ENCODE data around the gene GRXCR1. TPM values are rescaled to one million over a fixed set of nuclear protein-coding genes. Genes with fewer than 3 reads are reported as not detected.

GRXCR1 gene
- total and polyA plus RNA-seq, 2 of the 4 experiments (the other 2 are of a cell fraction), result not detected

DNA sequence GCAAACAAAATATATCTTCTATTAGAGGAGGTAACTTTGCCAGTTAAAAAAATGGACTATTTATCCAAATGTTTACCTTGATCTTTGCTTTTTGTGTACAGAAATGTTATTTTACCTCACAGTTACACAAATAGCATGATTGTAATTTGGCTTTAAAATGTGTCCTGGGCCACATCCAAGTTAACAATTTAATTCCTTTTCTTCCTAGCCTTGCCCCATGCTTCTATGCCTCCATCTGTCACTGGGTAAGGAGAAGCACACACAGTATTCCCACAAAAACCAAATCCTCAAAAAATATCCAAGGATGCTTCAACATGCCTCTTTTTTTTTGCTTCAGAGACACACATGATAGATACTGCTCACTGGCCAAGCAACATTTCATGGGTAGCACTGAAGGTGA lies 30.9 kb downstream of the GRXCR1 start:
- peaks cover 14% of the 10 kb centered on the region for H3K9me3 ChIP-seq (ENCODE audit: control insufficient read depth, insufficient read depth, low read length)
- H2BK120ac ChIP-seq (ENCODE audit: low read depth, low read length), result no peak overlapping the region
- dilution Hi-C loops (cut with HindIII; ENCODE audit: low sequenced_read_pairs, unreplicated experiment), result no loop called here
- H4K91ac ChIP-seq (ENCODE audit: insufficient read depth, low read depth, low read length), result no peak overlapping the region
- intact Hi-C loops (cut with micrococcal nuclease), result no loop called here
- H3K27ac ChIP-seq (ENCODE audit: insufficient read depth, low read length), result no peak overlapping the region
- H2AK9ac ChIP-seq (replicated peaks; ENCODE audit: low read depth, low read length, poor library complexity), result no peak overlapping the region
- no peaks in the 10 kb centered on the region for H3K27me3 ChIP-seq (ENCODE audit: control insufficient read depth, insufficient read depth, low read length)
- no peak for ATAC-seq (ENCODE audit: low read depth)
- DNase-seq, result no peak
- H3K23ac ChIP-seq (ENCODE audit: low read depth, low read length), result no peak overlapping the region
- H3K14ac ChIP-seq (replicated peaks; ENCODE audit: low read depth, low read length), result no peak overlapping the region
- no peak overlapping the region for H4K8ac ChIP-seq (ENCODE audit: low read depth in 2 of 2, low read length in 2 of 2)
- H2BK20ac ChIP-seq (ENCODE audit: low read depth, low read length), result no peak overlapping the region
- TF ChIP-seq, protein P1, sequence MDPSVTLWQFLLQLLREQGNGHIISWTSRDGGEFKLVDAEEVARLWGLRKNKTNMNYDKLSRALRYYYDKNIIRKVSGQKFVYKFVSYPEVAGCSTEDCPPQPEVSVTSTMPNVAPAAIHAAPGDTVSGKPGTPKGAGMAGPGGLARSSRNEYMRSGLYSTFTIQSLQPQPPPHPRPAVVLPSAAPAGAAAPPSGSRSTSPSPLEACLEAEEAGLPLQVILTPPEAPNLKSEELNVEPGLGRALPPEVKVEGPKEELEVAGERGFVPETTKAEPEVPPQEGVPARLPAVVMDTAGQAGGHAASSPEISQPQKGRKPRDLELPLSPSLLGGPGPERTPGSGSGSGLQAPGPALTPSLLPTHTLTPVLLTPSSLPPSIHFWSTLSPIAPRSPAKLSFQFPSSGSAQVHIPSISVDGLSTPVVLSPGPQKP (IDR thresholded peaks at IDR 0.05; ENCODE audit: borderline replicate concordance, low read depth, low read length), result no peak
- no peak for TF ChIP-seq MAFK (IDR thresholded peaks at IDR 0.05; ENCODE audit: low read depth, low read length)
- TF ChIP-seq SMC3 (IDR thresholded peaks at IDR 0.05; ENCODE audit: low read depth, low read length), result no peak
- TF ChIP-seq, protein P2, sequence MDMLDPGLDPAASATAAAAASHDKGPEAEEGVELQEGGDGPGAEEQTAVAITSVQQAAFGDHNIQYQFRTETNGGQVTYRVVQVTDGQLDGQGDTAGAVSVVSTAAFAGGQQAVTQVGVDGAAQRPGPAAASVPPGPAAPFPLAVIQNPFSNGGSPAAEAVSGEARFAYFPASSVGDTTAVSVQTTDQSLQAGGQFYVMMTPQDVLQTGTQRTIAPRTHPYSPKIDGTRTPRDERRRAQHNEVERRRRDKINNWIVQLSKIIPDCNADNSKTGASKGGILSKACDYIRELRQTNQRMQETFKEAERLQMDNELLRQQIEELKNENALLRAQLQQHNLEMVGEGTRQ (IDR thresholded peaks at IDR 0.05; ENCODE audit: low read depth, low read length), result no peak
- no peak for TF ChIP-seq RFX5 (IDR thresholded peaks at IDR 0.05; ENCODE audit: low read depth, low read length)
- TF ChIP-seq CHD1 (IDR thresholded peaks at IDR 0.05; ENCODE audit: low read depth, low read length), result no peak
- TF ChIP-seq FOS (IDR thresholded peaks at IDR 0.05; ENCODE audit: low read depth, low read length), result no peak
- no peak for TF ChIP-seq MXI1 (IDR thresholded peaks at IDR 0.05; ENCODE audit: borderline replicate concordance, low read depth, low read length)
- no peak for TF ChIP-seq POLR2A (IDR thresholded peaks at IDR 0.05; ENCODE audit: low read depth, low read length)
- no peak for TF ChIP-seq MAZ (IDR thresholded peaks at IDR 0.05; ENCODE audit: borderline replicate concordance, low read depth, low read length)
- TF ChIP-seq, protein P3, sequence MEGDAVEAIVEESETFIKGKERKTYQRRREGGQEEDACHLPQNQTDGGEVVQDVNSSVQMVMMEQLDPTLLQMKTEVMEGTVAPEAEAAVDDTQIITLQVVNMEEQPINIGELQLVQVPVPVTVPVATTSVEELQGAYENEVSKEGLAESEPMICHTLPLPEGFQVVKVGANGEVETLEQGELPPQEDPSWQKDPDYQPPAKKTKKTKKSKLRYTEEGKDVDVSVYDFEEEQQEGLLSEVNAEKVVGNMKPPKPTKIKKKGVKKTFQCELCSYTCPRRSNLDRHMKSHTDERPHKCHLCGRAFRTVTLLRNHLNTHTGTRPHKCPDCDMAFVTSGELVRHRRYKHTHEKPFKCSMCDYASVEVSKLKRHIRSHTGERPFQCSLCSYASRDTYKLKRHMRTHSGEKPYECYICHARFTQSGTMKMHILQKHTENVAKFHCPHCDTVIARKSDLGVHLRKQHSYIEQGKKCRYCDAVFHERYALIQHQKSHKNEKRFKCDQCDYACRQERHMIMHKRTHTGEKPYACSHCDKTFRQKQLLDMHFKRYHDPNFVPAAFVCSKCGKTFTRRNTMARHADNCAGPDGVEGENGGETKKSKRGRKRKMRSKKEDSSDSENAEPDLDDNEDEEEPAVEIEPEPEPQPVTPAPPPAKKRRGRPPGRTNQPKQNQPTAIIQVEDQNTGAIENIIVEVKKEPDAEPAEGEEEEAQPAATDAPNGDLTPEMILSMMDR (conservative IDR thresholded peaks at IDR 0.05; ENCODE audit: low read depth, low read length), result no peak
- TF ChIP-seq BHLHE40 (IDR thresholded peaks at IDR 0.05; ENCODE audit: low read depth, low read length), result no peak
- TF ChIP-seq NFE2L2 (IDR thresholded peaks at IDR 0.05; ENCODE audit: low read depth, low read length), result no peak
- TF ChIP-seq CEBPB (IDR thresholded peaks at IDR 0.05; ENCODE audit: low read depth, low read length), result no peak
- POLR2A ChIA-PET (ENCODE audit: unreplicated experiment), result no interaction called here
- no peak overlapping the region for H3K4ac ChIP-seq (ENCODE audit: low read depth, low read length)
- no peak overlapping the region for H2BK5ac ChIP-seq (ENCODE audit: low read depth, low read length, poor library complexity, severe bottlenecking)
- H3K56ac ChIP-seq (ENCODE audit: extremely low read depth, insufficient read depth, low read length), result no peak overlapping the region
- no peak overlapping the region for H3K9ac ChIP-seq (ENCODE audit: low read depth, low read length)
- H3K4me1 ChIP-seq (ENCODE audit: control insufficient read depth, insufficient read depth, low read length), result no peaks in the 10 kb centered on the region
- H2AFZ ChIP-seq (replicated peaks; ENCODE audit: low read length, poor library complexity), result no peak overlapping the region
- no peak overlapping the region for H2BK15ac ChIP-seq (ENCODE audit: low read depth, low read length)
- no peak overlapping the region for H2AK5ac ChIP-seq (ENCODE audit: low read depth, low read length)
- no peak overlapping the region for H3K4me3 ChIP-seq (ENCODE audit: insufficient read depth, low read depth, low read length)
- no peaks in the 10 kb centered on the region for H3K36me3 ChIP-seq (ENCODE audit: control insufficient read depth, insufficient read depth, low read length)
- in situ Hi-C loops (cut with MboI; ENCODE audit: low sequenced_read_pairs), result no loop called here
- H4K20me1 ChIP-seq (ENCODE audit: insufficient read depth, low read length), result no peaks in the 10 kb centered on the region
- H3K4me2 ChIP-seq (ENCODE audit: low read depth, low read length), result no peak overlapping the region
- CTCF ChIA-PET, result no interaction called here
- H3K18ac ChIP-seq (ENCODE audit: low read depth, low read length), result no peak overlapping the region
- no peaks in the 10 kb centered on the region for H3K9me1 ChIP-seq (ENCODE audit: insufficient read depth, low read length)
- no peak overlapping the region for H4K5ac ChIP-seq (ENCODE audit: low read depth, low read length)
- no TSS peak for BruUV-seq (replicated peaks)
- H3K79me1 ChIP-seq (ENCODE audit: low read depth in 1 of 2, low read length in 2 of 2), result no peaks in the 10 kb centered on the region

Data from IMR-90 (cell line).